COLO829 (cell line): ENCODE measurements around the gene KRABD2.
"Not testable (repeated sequence)": the region's sequence is repeated elsewhere in the genome, so short reads cannot be mapped to it uniquely, and the experiment has no call there.

Experiments used
- DNase-seq: peaks from one replicate; pipeline ENCODE4 v3.0.0; 2012; ENCODE audit warnings: low spot score

KRABD2 gene

DNA sequence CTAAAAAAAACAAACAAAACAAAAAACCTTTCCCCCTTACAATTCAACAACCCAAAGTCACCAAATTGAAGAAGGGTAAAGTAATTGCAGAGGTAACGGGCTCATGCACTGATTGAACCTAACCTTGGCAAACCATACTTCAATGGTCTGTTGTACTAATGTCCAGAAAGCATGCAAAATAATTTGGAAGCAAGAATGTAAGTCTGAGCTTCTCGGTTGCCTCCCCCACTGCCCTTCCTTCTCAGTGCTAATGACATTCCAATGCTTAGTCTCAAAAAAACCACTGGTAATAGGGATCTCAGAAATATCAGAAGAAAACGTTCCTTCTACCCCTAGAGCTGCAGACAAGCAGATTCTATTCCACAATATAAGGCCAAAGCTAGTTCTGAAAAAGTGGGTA lies 15.8 kb downstream of the KRABD2 start:
- DNase-seq = no peak

DNA sequence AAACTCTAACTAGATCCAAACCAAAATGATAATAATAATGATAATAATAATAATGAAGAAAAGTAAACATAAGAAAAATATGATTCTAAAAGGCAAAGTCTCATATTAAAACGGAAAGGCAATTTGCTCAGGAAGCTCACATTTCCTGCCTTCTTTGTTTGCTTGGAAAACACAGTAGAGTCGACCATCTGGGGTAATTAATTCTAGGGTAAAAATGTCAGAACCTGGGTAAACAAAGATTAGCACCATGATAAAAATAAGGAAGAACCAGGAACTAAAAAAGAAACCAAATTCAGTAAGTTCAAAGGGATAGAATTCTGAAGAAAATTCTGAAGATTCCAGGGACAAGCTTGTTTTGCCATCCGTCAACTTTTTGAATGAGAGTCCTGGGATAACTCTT lies 16.2 kb downstream of the KRABD2 start:
- DNase-seq = no peak

- DNase-seq = no peak
These were observed 16.7 kb downstream of the KRABD2 start for GRCh38 chr17:8359769-8360168.

DNA sequence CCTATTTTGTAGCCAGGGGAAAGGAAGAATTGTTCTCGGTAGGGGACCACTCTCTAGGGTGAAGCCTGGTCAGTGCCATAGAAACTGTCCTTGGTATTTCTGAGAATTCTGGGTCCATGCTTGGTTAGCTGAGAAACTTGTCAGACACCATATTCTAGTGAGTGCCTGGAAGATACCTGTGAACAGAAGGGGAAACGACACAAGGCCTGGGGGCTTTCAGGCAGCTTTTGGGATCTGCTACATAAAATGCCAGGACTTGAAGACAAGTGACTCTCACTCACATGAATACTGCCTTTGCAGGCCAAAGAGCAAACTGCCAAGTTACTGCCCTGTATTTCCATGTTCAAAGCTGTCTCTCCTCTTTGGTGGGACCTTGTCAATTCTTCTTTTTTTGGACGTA lies 18.6 kb downstream of the KRABD2 start:
- no peak for DNase-seq

- DNase-seq = no peak
These were observed 22.3 kb downstream of the KRABD2 start for GRCh38 chr17:8354236-8354635.

DNA sequence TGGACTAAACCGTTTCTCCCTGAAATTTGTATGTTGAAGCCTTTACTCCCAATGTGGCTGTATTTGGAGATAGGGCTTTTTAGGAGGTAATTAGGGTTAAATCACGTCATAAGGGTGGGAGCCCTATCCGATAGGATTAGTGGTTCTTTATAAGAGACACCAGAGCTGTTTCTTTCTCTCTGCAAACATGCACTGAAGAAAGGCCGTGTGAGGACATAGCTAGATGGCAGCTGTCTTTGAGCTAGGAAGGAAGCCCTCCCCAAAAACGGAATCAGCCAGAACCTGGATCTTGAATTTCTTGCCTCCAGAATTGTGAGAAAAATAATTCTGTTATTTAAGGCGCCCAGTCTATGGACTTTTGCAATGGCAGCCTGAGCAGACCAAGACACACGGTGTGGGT lies 22.8 kb downstream of the KRABD2 start:
- DNase-seq = no peak

DNA sequence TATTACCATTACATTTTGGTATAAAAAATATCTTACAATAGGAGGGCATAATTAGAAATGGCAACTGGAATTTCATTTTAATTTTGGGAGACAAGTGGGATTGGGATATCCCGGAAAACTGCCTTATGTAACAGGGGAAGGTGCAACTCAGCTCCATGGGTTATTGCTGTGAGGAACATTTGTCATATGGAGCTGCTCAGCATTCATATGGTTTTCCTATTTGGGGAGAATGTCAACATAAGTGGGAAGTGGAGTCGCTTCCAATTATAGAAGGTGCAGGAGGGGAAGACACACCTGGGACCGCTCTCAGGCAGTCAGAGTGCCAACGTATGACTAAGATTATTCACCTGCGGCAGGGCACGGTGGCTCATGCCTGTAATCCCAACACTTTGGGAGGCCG lies 26.2 kb downstream of the KRABD2 start:
- DNase-seq = no peak

GRCh38 chr17:8347001-8347400 lies 29.5 kb downstream of the KRABD2 start:
- not testable (repeated sequence) for DNase-seq

DNA sequence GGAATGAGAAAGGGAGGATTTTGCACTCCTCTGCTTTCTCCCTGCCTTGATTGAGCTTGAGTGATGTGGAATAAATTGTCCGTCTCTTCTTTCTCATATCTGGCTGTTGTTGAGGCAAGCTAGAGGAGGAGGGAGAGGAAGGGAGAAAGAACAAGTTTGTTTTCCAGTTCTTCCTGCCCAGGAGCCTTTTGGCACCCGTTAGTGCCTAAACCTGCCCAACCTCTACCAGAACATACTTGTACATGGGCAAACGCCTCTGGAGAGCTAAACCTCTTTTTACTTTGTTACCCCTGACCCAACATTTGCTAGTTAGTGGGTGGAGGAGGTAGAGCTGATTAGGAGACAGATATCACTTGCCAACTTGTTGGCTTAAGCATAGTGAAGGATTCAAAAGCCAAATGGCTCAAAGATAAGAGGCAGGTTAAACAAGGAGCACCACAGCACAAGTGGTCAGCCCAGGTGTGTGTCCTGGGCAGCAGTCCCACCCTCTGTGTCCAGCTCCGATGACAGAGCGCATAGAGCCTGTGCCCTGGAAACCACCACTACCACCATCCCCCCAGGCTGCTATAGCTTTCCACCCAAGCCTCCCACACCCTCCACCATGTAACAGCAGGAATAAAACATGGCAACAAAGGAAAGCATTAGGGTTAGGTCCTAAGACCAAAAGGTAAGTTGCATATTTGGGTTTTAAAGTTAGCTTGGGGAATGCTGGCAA lies 30.4 kb downstream of the KRABD2 start:
- no peak for DNase-seq

- DNase-seq = no peak
These were observed 31.3 kb downstream of the KRABD2 start for GRCh38 chr17:8345052-8345690.

- DNase-seq = no peak
These were observed 35.0 kb downstream of the KRABD2 start for GRCh38 chr17:8341456-8341855.

GRCh38 chr17:8339540-8339939 lies 37.0 kb downstream of the KRABD2 start, which contains the start of gene ODF4:
Gene ODF4, plus strand, starts transcription at chr17:8339840. Its CDS starts 212 bp downstream, at chr17:8340052.
- DNase-seq = no peak

GRCh38 chr17:8338753-8339140 lies 37.8 kb downstream of the KRABD2 start:
- DNase-seq = no peak

DNA sequence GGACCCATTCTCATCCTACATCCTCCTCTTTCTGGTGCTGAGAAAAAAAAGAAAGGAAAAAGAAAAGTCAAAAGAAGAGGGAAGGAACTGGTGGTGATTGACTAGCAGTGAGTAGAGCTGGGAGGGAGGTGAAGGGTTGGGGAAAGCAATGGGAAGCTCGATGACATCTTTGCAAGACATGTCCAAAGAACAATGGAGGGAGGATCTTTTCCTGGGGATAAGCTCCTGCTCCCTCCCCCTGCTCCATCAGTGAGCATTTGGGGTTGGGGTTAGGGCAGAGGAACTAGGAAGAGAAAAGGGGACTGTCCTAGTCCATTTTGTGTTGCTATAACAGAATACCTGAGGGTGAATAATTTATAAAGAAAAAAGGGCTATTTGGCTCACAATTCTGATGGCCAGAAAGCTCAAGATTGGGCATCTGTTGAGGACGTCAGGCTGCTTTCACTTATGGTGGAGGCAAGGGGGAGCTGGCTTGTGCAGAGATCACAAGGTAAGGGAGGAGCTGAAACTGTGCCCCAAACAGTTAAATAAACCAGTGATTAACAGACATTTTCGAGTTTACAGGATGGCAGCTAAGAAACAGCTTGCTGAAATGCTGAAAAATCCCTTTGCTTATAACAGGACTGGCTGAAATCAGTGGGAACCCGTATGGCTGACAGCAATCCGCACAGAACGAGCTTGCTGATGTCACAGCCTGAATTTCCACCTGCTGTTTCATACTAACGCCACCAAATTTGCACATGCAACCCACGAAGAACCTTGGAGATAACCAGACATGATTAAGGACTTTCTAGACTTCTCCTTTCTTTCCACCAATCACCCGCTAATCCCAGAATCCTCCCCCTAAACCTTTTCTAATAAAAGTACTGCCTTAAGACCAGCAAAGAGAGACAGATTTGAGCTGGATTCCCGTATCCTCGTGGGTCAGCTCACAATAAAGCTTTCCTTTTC lies 38.4 kb downstream of the KRABD2 start:
- no peak for DNase-seq

DNA sequence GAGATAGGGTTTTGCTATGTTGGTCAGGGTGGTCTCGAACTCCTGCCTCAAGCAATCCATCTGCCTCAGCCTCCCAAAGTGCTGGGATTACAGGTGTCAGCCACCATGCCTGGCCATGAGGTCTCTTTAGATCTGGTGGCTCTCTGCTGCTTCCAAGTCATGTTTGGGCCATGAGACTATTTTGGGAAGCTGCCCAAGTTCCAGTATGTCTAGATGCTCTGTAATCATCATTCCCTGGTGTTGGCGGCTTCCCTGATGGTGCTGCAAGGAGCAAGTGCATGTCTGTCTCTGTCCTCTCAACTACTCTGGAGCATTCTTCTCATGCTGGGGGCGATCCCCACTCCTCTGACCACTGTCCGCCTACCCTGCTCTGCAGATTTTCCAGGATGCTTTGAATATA lies 43.2 kb downstream of the KRABD2 start:
- no peak for DNase-seq

GRCh38 chr17:8332688-8333087 lies 43.8 kb downstream of the KRABD2 start:
- no peak for DNase-seq

- DNase-seq = no peak
These were observed 44.4 kb downstream of the KRABD2 start for GRCh38 chr17:8332128-8332527.

DNA sequence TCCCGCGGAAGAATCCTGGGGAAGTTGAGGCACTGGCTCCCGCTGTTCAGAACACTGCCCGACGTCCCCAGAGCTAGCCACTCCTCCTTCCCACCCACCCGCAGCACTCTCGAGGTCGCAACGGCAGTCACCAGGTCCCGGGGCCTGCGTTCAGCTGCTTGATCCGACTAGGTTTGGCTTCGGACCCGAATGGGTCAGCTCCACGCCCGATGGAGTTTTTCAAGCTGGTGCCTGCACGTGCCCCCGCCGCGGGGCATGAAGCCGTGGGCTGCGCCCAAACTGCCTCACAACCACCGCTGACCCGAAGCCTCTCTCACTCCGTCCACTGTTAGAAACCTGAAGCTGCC lies 49.2 kb downstream of the KRABD2 start:
- DNase-seq = no peak
